Measurements from ENCODE around the gene AFF2.

AFF2 gene

GRCh38 chrX:148555571-148556243 is 55.3 kb downstream of the AFF2 start:
- TF ChIP-seq CREB5 (CRISPR knock-in tag; IDR thresholded peaks at IDR 0.05; ENCODE audit: low read depth) (no peak), OSR1 (CRISPR knock-in tag; IDR thresholded peaks at IDR 0.05) (no peak), ZFP3 (CRISPR knock-in tag; IDR thresholded peaks at IDR 0.05) (no peak), ZFP30 (CRISPR knock-in tag; IDR thresholded peaks at IDR 0.05) (no peak), ESRRG (CRISPR knock-in tag; IDR thresholded peaks at IDR 0.05) (no peak), RARB (CRISPR knock-in tag; IDR thresholded peaks at IDR 0.05) (no peak), PATZ1 (CRISPR knock-in tag; IDR thresholded peaks at IDR 0.05; ENCODE audit: borderline replicate concordance) (no peak), SNAI2 (CRISPR knock-in tag; IDR thresholded peaks at IDR 0.05) (no peak), ARNTL (CRISPR knock-in tag; IDR thresholded peaks at IDR 0.05; ENCODE audit: borderline replicate concordance, low read depth) (no peak), BACH2 (CRISPR knock-in tag; IDR thresholded peaks at IDR 0.05; ENCODE audit: borderline replicate concordance) (no peak), ISL1 (CRISPR knock-in tag; IDR thresholded peaks at IDR 0.05) (no peak), ZC3H10 (CRISPR knock-in tag; IDR thresholded peaks at IDR 0.05) (no peak), TOX (CRISPR knock-in tag; IDR thresholded peaks at IDR 0.05; ENCODE audit: borderline replicate concordance) (no peak), GLIS3 (CRISPR knock-in tag; IDR thresholded peaks at IDR 0.05) (no peak), POU6F1 (CRISPR knock-in tag; IDR thresholded peaks at IDR 0.05; ENCODE audit: borderline replicate concordance, low read depth) (no peak), CSRNP3 (CRISPR knock-in tag; IDR thresholded peaks at IDR 0.05) (no peak), ZNF565 (CRISPR knock-in tag; conservative IDR thresholded peaks at IDR 0.05; ENCODE audit: low read depth) (no peak)
- ATAC-seq: no peak

- TF ChIP-seq PATZ1 (CRISPR knock-in tag; IDR thresholded peaks at IDR 0.05; ENCODE audit: borderline replicate concordance): no peak
- no peak for TF ChIP-seq ARNTL (CRISPR knock-in tag; IDR thresholded peaks at IDR 0.05; ENCODE audit: borderline replicate concordance, low read depth)
- no peak for TF ChIP-seq BACH2 (CRISPR knock-in tag; IDR thresholded peaks at IDR 0.05; ENCODE audit: borderline replicate concordance)
- TF ChIP-seq TCF4 (CRISPR knock-in tag; IDR thresholded peaks at IDR 0.05; ENCODE audit: borderline replicate concordance): no peak
- TF ChIP-seq CSDC2 (CRISPR knock-in tag; IDR thresholded peaks at IDR 0.05): no peak
- TF ChIP-seq ZNF70 (CRISPR knock-in tag; IDR thresholded peaks at IDR 0.05): no peak
- ATAC-seq: no peak
Observed at GRCh38 chrX:148556498-148556897, 56.1 kb downstream of the AFF2 start.

GRCh38 chrX:148562846-148563245 is 62.4 kb downstream of the AFF2 start:
- ATAC-seq: no peak
- TF ChIP-seq TSHZ2 (CRISPR knock-in tag; IDR thresholded peaks at IDR 0.05) (no peak), BACH2 (CRISPR knock-in tag; IDR thresholded peaks at IDR 0.05; ENCODE audit: borderline replicate concordance) (no peak), GLIS3 (CRISPR knock-in tag; IDR thresholded peaks at IDR 0.05) (no peak), PATZ1 (CRISPR knock-in tag; IDR thresholded peaks at IDR 0.05; ENCODE audit: borderline replicate concordance) (no peak), CSRNP3 (CRISPR knock-in tag; IDR thresholded peaks at IDR 0.05) (no peak), TCF4 (CRISPR knock-in tag; IDR thresholded peaks at IDR 0.05; ENCODE audit: borderline replicate concordance) (no peak)
